ENCODE data around the gene BMP6.

GRCh38 chr6:7866526-7866925 is 140.6 kb downstream of the BMP6 start:
- no peak for TF ChIP-seq CREB1 (IDR thresholded peaks at IDR 0.05)
- no peak for TF ChIP-seq GABPA (IDR thresholded peaks at IDR 0.05; ENCODE audit: borderline replicate concordance, insufficient read depth, low read length)
- TF ChIP-seq CTCF (IDR thresholded peaks at IDR 0.05; ENCODE audit: control extremely low read depth in 1 of 3, insufficient read depth in 1 of 3, low read depth in 1 of 3, low read length in 3 of 3), result no peak
- TF ChIP-seq POLR2A (IDR thresholded peaks at IDR 0.05; ENCODE audit: control extremely low read depth in 1 of 2, low read depth in 2 of 2, low read length in 2 of 2), result no peak
- TF ChIP-seq BACH1 (IDR thresholded peaks at IDR 0.05; ENCODE audit: low read length), result no peak
- no peak for TF ChIP-seq SAP30 (IDR thresholded peaks at IDR 0.05; ENCODE audit: insufficient read depth, insufficient replicate concordance, low read length)
- TF ChIP-seq NRF1 (IDR thresholded peaks at IDR 0.05; ENCODE audit: low read depth, low read length), result no peak

Data from H1 (cell line).